Fibroblast of mammary gland (primary cell): ENCODE results near the gene CAPN15.

Experiments
- DNase-seq: peaks from one replicate; pipeline ENCODE4 v3.0.0-alpha.2; 2010; ENCODE audit warnings: low read depth
- H3K4me3 ChIP-seq: 2 replicates; pipeline ENCODE4 v1.5.1; 2011; ENCODE audit warnings: low read depth, mild to moderate bottlenecking, low read length, moderate library complexity; ENCODE audit not compliant: control insufficient read depth
- TF ChIP-seq, protein P1 (sequence below): conservative IDR thresholded peaks from 2 replicates; pipeline ENCODE4 v1.5.1; 2011; ENCODE audit warnings: low read depth, low read length, inconsistent platforms; ENCODE audit not compliant: control insufficient read depth, insufficient read depth

The CAPN15 gene

DNA sequence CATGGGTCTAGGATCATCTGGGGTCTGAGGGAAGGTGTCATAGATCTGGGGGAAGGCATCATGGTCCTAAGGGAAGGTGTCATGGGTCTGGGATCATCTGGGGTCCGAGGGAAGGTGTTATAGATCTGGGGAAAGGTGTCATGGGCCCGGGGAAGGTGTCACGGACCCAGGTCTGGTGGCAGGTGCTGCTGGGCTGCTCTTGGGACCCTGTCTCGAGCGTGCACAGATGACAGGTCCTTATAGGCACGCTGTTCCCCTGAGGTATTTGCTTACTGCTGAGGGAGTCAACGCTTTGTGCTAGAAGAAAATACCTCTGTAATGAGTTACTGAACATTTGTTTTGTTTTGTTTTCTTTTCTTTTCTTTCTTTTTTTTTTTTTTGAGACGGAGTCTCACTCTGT, 63.7 kb downstream of the CAPN15 start:
- no peak for DNase-seq
- peak overlapping the region; percentile 76 for H3K4me3 ChIP-seq
- TF ChIP-seq, protein P1, sequence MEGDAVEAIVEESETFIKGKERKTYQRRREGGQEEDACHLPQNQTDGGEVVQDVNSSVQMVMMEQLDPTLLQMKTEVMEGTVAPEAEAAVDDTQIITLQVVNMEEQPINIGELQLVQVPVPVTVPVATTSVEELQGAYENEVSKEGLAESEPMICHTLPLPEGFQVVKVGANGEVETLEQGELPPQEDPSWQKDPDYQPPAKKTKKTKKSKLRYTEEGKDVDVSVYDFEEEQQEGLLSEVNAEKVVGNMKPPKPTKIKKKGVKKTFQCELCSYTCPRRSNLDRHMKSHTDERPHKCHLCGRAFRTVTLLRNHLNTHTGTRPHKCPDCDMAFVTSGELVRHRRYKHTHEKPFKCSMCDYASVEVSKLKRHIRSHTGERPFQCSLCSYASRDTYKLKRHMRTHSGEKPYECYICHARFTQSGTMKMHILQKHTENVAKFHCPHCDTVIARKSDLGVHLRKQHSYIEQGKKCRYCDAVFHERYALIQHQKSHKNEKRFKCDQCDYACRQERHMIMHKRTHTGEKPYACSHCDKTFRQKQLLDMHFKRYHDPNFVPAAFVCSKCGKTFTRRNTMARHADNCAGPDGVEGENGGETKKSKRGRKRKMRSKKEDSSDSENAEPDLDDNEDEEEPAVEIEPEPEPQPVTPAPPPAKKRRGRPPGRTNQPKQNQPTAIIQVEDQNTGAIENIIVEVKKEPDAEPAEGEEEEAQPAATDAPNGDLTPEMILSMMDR = no peak

- TF ChIP-seq, protein P1 = no peak
- no peak for DNase-seq
- no peak overlapping the region for H3K4me3 ChIP-seq
These were observed 64.5 kb downstream of the CAPN15 start for GRCh38 chr16:591892-592517.

DNA sequence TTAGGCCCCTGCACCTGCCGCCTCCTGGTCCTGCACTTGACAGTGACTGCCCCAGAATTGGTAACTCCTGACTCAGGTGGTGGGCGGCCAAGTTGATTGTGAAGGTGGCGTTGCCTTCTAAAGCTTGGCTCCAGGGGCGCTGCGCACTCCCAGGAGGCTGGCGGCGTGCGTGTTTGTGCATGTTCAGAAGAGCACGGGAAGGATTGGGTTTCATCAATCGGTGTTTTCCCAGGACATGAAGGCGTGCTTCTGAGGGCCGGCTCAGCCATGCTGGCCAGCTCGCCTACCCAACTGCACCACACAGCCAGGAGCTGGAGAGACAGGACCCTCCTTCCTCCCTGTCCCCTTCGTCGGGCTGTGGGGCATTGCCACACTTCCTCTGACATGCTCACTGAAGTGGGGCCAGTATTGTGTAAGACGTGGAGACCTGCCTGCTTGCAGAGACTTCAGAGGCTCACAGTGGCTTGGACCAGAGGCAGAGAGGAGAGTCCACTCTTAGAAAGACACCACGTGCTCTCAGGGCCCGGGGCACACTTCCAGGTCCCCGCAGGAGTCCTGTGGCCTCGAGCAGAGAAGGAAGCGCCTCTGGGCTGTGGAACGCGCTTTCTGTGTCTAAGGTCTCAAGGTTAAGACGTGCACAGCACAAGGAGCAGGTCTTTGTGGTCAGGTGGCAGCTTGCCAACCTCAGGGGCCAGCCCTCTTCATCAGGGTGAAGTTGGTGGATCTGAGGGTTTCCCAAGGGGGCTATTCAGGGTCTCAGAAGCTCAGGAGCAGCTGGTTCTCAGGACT, 65.2 kb downstream of the CAPN15 start:
- no peak overlapping the region for H3K4me3 ChIP-seq
- TF ChIP-seq, protein P1 = no peak
- peak; percentile 36 for DNase-seq

GRCh38 chr16:593406-593805, 65.9 kb downstream of the CAPN15 start:
- no peak overlapping the region for H3K4me3 ChIP-seq

DNA sequence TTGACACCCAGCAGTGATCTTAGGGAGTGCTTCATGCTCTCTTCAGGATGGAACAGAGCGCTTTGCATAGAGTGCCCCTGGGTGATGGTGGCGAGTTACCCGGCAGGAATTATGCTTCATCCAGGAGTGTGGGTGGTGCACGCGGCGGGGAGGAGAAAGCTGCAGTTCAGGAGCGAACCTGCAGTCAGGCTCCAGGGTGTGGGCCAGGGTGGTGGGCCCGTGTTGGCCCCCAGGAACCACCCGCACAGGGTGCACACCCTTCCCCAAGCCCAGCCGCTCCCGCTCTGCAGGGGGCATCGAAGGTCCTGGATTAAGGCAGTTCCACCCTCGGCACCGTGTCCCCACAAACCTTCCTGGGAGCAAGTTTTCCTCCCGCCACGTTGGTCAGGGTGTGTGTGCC, 66.3 kb downstream of the CAPN15 start:
- TF ChIP-seq, protein P1 = no peak
- H3K4me3 ChIP-seq = no peak overlapping the region
- DNase-seq = no peak

More at GRCh38 chr16:593406-593805, 65.9 kb downstream of the CAPN15 start:
- TF ChIP-seq, protein P1 = no peak
- DNase-seq = no peak

DNA sequence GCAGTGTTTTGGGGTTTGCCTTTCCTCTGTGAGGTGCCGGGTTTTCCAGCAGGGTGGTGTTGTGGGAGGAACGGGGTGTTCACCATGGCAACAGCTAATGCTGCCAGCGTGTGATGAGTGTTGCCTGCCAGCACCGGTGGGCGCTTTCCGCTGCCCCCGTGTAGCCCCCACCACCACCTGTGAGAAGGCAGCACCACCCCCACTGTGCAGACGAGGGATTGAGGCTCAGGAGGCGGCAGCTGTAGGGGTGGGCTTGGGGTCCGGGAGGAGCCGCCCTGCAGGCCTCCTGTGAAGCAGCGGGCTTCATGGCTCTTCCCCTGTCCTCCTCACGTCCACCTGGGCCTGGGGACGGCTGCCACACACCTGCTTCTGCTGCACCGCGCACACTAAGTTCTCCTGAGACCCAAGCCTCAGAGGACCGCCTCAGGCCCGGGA, 67.6 kb downstream of the CAPN15 start:
- TF ChIP-seq, protein P1 = no peak
- DNase-seq = no peak
- no peak overlapping the region for H3K4me3 ChIP-seq
